Nephron (organoid): Measurements from ENCODE around the gene LECT2.

Source experiments
- H3K27ac Mint-ChIP-seq, 3 experiments: 2 replicates each; pipeline ENCODE4 v1.8.0; 2020; ENCODE audit warnings: mixed read lengths in 3 of 3, mild to moderate bottlenecking in 2 of 3, moderate library complexity in 1 of 3
- H3K27me3 Mint-ChIP-seq: 2 replicates; pipeline ENCODE4 v1.8.0; 2021; ENCODE audit warnings: low read depth, mild to moderate bottlenecking, moderate library complexity, mixed read lengths
- H3K36me3 Mint-ChIP-seq: 2 replicates; pipeline ENCODE4 v1.8.0; 2020; ENCODE audit warnings: low read depth, mixed read lengths
- H3K4me1 Mint-ChIP-seq: 2 replicates; pipeline ENCODE4 v1.8.0; 2020; ENCODE audit warnings: mixed read lengths
- H3K4me3 Mint-ChIP-seq, 3 experiments: 2 replicates each; pipeline ENCODE4 v1.8.0; 2020; ENCODE audit warnings: mild to moderate bottlenecking in 3 of 3, mixed read lengths in 3 of 3, moderate library complexity in 2 of 3
- H3K9me3 Mint-ChIP-seq: 2 replicates; pipeline ENCODE4 v1.8.0; 2020; ENCODE audit warnings: mixed read lengths
- CTCF ChIP-seq, 3 experiments: fragments of 200-600 bp; sonication (generic); IDR thresholded peaks; one replicate each; pipeline ENCODE4 v1.5.0; 2021; ENCODE audit warnings: antibody characterized with exemption in 3 of 3; ENCODE audit not compliant: unreplicated experiment in 3 of 3

Gene LECT2

DNA sequence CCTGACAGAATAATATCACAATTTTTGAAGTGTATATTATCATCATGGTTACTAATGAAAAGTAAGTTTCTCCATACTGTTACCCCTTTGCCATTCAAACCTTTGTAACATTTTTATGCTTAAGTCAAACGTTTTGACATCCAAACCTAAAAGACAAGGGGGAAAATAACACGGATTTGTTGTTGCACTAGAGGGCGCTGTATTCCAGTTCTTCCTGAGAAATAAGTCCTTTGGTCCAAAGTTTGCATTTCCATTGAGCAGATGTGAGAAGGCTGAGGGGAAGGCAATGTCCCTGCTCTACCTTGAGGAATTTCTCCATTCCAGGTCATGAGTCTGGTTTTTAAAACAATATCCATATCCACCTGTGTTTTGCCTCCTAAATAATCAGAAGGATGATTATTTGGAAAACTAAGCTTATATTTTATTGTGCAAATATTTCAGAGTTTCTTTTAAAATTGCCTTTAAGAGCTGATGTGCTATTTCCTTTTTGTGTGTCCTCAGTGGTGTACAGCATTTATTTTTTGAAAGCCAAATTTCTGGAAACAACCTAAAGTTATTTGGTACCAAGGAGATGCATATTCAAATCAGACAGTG lies 9.7 kb downstream of the LECT2 start:
- peak; percentile 76 to 85 (median 80) for TF ChIP-seq CTCF (IDR thresholded peaks at IDR 0.05; ENCODE audit: unreplicated experiment in 3 of 3)
- no peaks in the 10 kb centered on the region for H3K9me3 Mint-ChIP-seq
- H3K4me1 Mint-ChIP-seq: no peaks in the 10 kb centered on the region
- no peak overlapping the region for H3K4me3 Mint-ChIP-seq
- H3K27me3 Mint-ChIP-seq: peaks cover 9% of the 10 kb centered on the region
- H3K36me3 Mint-ChIP-seq: no peaks in the 10 kb centered on the region
- no peak overlapping the region for H3K27ac Mint-ChIP-seq

- no peaks in the 10 kb centered on the region for H3K36me3 Mint-ChIP-seq
- H3K27me3 Mint-ChIP-seq: peaks cover 9% of the 10 kb centered on the region
- H3K4me3 Mint-ChIP-seq: no peak overlapping the region
- no peak overlapping the region for H3K27ac Mint-ChIP-seq
- H3K9me3 Mint-ChIP-seq: no peaks in the 10 kb centered on the region
- TF ChIP-seq CTCF (IDR thresholded peaks at IDR 0.05; ENCODE audit: unreplicated experiment in 3 of 3): no peak
- H3K4me1 Mint-ChIP-seq: no peaks in the 10 kb centered on the region
Measured at GRCh38 chr5:135944564-135944963, 10.2 kb downstream of the LECT2 start.

DNA sequence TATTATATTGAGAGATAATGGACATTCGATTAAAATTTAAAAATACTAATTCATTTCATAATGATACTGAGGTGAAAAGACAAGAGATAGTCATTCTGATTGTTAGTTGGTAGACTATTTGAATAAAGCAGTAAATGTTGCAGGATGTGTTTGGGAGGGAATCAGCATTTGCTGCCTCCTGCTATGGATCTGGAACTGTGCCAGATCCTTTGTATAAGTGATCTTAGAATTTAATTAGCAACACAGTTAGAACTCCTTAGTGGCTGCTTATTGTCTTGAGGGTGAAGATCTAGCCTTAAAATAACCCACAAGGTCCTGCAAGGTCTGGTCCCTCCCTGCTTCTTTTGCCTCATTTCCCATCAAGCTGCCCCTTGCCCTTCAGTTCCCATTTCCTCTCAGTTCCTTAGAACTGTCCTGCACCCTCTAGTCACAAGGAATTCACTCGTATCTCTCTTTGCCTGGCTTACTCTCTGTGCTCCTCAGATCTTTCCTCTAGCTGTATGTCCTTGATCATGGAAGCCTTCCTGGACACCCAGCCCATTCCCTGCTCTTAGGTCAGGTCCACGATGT lies 12.5 kb downstream of the LECT2 start:
- no peak for TF ChIP-seq CTCF (IDR thresholded peaks at IDR 0.05; ENCODE audit: unreplicated experiment in 3 of 3)
- Mint-ChIP-seq H3K27ac (no peak overlapping the region), H3K36me3 (no peaks in the 10 kb centered on the region), H3K9me3 (no peaks in the 10 kb centered on the region), H3K4me3 (no peak overlapping the region), H3K27me3 (peaks cover 13% of the 10 kb centered on the region), H3K4me1 (no peaks in the 10 kb centered on the region)

- Mint-ChIP-seq H3K4me3 (no peak overlapping the region), H3K27ac (no peak overlapping the region), H3K27me3 (peaks cover 13% of the 10 kb centered on the region), H3K36me3 (no peaks in the 10 kb centered on the region), H3K4me1 (no peaks in the 10 kb centered on the region), H3K9me3 (no peaks in the 10 kb centered on the region)
- TF ChIP-seq CTCF (IDR thresholded peaks at IDR 0.05; ENCODE audit: unreplicated experiment in 3 of 3): no peak
Measured at GRCh38 chr5:135941711-135942110, 13.1 kb downstream of the LECT2 start.

GRCh38 chr5:135937245-135937911 lies 17.4 kb downstream of the LECT2 start:
- no peak overlapping the region for H3K27ac Mint-ChIP-seq
- no peaks in the 10 kb centered on the region for H3K36me3 Mint-ChIP-seq
- no peaks in the 10 kb centered on the region for H3K9me3 Mint-ChIP-seq
- no peaks in the 10 kb centered on the region for H3K4me1 Mint-ChIP-seq
- H3K4me3 Mint-ChIP-seq: no peak overlapping the region
- no peak for TF ChIP-seq CTCF (IDR thresholded peaks at IDR 0.05; ENCODE audit: unreplicated experiment in 3 of 3)
- peaks cover 19% of the 10 kb centered on the region for H3K27me3 Mint-ChIP-seq

DNA sequence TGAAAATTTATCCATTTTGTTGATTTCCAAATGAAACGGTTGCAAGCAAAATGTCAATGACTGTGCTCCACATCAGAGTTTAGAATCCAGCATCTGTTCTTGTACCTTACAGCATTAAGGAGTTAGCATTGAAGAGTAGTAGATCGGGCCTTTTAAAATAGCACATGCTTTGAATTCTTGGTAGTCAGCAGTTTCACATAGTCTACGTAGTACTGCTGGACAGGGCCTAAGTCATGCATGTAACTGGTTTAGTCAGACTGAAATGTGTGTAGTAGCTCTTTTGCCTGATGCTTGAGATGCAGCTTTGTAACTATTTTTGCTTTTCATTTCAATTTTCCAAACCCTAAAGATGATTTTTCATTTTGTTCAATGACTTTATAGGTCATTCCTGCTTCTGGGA lies 19.8 kb downstream of the LECT2 start:
- no peak overlapping the region for H3K4me3 Mint-ChIP-seq
- no peak overlapping the region for H3K27ac Mint-ChIP-seq
- H3K27me3 Mint-ChIP-seq: peaks cover 37% of the 10 kb centered on the region
- no peak for TF ChIP-seq CTCF (IDR thresholded peaks at IDR 0.05; ENCODE audit: unreplicated experiment in 3 of 3)
- H3K9me3 Mint-ChIP-seq: no peaks in the 10 kb centered on the region
- peaks cover 5% of the 10 kb centered on the region for H3K4me1 Mint-ChIP-seq
- no peaks in the 10 kb centered on the region for H3K36me3 Mint-ChIP-seq
